Measurements from ENCODE around the gene SLC29A3.
"Not testable (repeated sequence)": the region's sequence is repeated elsewhere in the genome, so short reads cannot be mapped to it uniquely, and the experiment has no call there.

Gene SLC29A3
- total RNA-seq = 2.0 to 9.6 (median 6.5) reads per million in 9 experiments

- H3K4me3 Mint-ChIP-seq = peak within 1 kb of the TSS; percentile 96 to 99
- DNase-seq (peak; percentile 74 to 80 (median 79)), ATAC-seq (replicated peaks) (peak; percentile 88)
- peaks cover 12% of the 10 kb centered on the region for H3K36me3 Mint-ChIP-seq (ENCODE audit: insufficient read depth)
- no peaks in the 10 kb centered on the region for H3K9me3 Mint-ChIP-seq
- H3K27me3 Mint-ChIP-seq = no peaks in the 10 kb centered on the region
- peaks cover 25 to 30% of the 10 kb centered on the region in 2 donors for H3K4me1 Mint-ChIP-seq (ENCODE audit: low read depth in 2 of 2)
- H3K27ac Mint-ChIP-seq = peak within 1 kb of the TSS; percentile 86 to 93
These were observed at the start of gene SLC29A3 for GRCh38 chr10:71319042-71319799. Gene SLC29A3 (plus strand): TSS chr10:71319259. CDS start chr10:71319310, 51 bp downstream.

- Mint-ChIP-seq H3K4me1 (ENCODE audit: low read depth in 2 of 2) (peaks cover 0 to 3% of the 10 kb centered on the region in 2 donors), H3K27ac (no peak overlapping the region), H3K4me3 (no peak overlapping the region), H3K36me3 (ENCODE audit: insufficient read depth) (no peaks in the 10 kb centered on the region), H3K27me3 (peaks cover 0 to 19% of the 10 kb centered on the region in 2 donors), H3K9me3 (no peaks in the 10 kb centered on the region)
- DNase-seq (no peak), ATAC-seq (replicated peaks) (no peak)
These were observed 49.5 kb upstream of the SLC29A3 start for GRCh38 chr10:71269301-71270288.

GRCh38 chr10:71270301-71271220 is 48.5 kb upstream of the SLC29A3 start:
- peak in 2 of 3 experiments; percentile 5 to 26 for DNase-seq
- H3K27ac Mint-ChIP-seq = no peak overlapping the region
- peak; percentile 42 for ATAC-seq (replicated peaks)

GRCh38 chr10:71271662-71272055 is 47.4 kb upstream of the SLC29A3 start:
- peaks cover 0 to 3% of the 10 kb centered on the region in 2 donors for H3K4me1 Mint-ChIP-seq (ENCODE audit: low read depth in 2 of 2)
- DNase-seq = no peak
- H3K36me3 Mint-ChIP-seq (ENCODE audit: insufficient read depth) = no peaks in the 10 kb centered on the region
- ATAC-seq (replicated peaks) = no peak
- peaks cover 0 to 15% of the 10 kb centered on the region in 2 donors for H3K27me3 Mint-ChIP-seq
- no peak overlapping the region for H3K27ac Mint-ChIP-seq
- no peaks in the 10 kb centered on the region for H3K9me3 Mint-ChIP-seq
- H3K4me3 Mint-ChIP-seq = no peak overlapping the region

More at GRCh38 chr10:71270301-71271220, 48.5 kb upstream of the SLC29A3 start:
- no peaks in the 10 kb centered on the region for H3K36me3 Mint-ChIP-seq (ENCODE audit: insufficient read depth)
- peaks cover 0 to 19% of the 10 kb centered on the region in 2 donors for H3K27me3 Mint-ChIP-seq
- H3K4me3 Mint-ChIP-seq = no peak overlapping the region
- H3K4me1 Mint-ChIP-seq (ENCODE audit: low read depth in 2 of 2) = peaks cover 0 to 3% of the 10 kb centered on the region in 2 donors
- no peaks in the 10 kb centered on the region for H3K9me3 Mint-ChIP-seq

- ATAC-seq (replicated peaks) (no peak), DNase-seq (no peak)
- Mint-ChIP-seq H3K27ac (no peak overlapping the region), H3K4me3 (no peak overlapping the region), H3K4me1 (ENCODE audit: low read depth in 2 of 2) (peaks cover 0 to 3% of the 10 kb centered on the region in 2 donors), H3K36me3 (ENCODE audit: insufficient read depth) (no peaks in the 10 kb centered on the region), H3K9me3 (no peaks in the 10 kb centered on the region), H3K27me3 (peaks cover 0 to 10% of the 10 kb centered on the region in 2 donors)
These were observed 46.8 kb upstream of the SLC29A3 start for GRCh38 chr10:71272056-71272771.

GRCh38 chr10:71272974-71273373 is 46.1 kb upstream of the SLC29A3 start:
- ATAC-seq (replicated peaks); DNase-seq; H3K27me3 Mint-ChIP-seq; H3K36me3 Mint-ChIP-seq (ENCODE audit: insufficient read depth); H3K9me3 Mint-ChIP-seq; H3K4me3 Mint-ChIP-seq; H3K27ac Mint-ChIP-seq; H3K4me1 Mint-ChIP-seq (ENCODE audit: low read depth in 2 of 2): not testable (repeated sequence)

DNA sequence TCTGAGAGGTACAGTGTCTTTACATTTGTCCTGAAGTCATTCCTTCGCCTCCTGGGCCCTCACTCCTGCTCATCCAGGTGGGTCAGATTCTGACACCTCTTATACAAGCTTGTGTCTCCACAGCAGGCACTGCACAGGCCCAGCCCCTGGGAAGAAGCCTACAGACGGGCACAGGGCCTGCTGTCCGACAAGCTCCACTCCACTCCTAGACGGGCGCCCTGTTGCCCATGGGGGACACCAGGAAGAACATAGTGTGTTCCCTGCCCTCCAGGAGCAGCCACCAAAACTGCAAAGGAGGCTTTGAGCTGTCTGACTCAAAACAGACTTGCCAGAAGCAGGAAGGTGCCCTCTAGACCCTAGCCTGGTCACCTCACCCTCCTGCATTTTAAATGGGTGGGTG is 45.6 kb upstream of the SLC29A3 start:
- Mint-ChIP-seq H3K27ac (no peak overlapping the region), H3K9me3 (no peaks in the 10 kb centered on the region), H3K4me1 (ENCODE audit: low read depth in 2 of 2) (peaks cover 0 to 3% of the 10 kb centered on the region in 2 donors), H3K36me3 (ENCODE audit: insufficient read depth) (no peaks in the 10 kb centered on the region), H3K4me3 (no peak overlapping the region), H3K27me3 (peaks cover 0 to 9% of the 10 kb centered on the region in 2 donors)
- DNase-seq = no peak
- no peak for ATAC-seq (replicated peaks)

- no peaks in the 10 kb centered on the region for H3K9me3 Mint-ChIP-seq
- H3K4me1 Mint-ChIP-seq (ENCODE audit: low read depth in 2 of 2) = peaks cover 0 to 3% of the 10 kb centered on the region in 2 donors
- H3K27me3 Mint-ChIP-seq = no peaks in the 10 kb centered on the region
- no peak overlapping the region for H3K4me3 Mint-ChIP-seq
- no peak overlapping the region for H3K27ac Mint-ChIP-seq
- H3K36me3 Mint-ChIP-seq (ENCODE audit: insufficient read depth) = no peaks in the 10 kb centered on the region
- DNase-seq = no peak
- ATAC-seq (replicated peaks) = no peak
These were observed 43.9 kb upstream of the SLC29A3 start for GRCh38 chr10:71274901-71275796.

DNA sequence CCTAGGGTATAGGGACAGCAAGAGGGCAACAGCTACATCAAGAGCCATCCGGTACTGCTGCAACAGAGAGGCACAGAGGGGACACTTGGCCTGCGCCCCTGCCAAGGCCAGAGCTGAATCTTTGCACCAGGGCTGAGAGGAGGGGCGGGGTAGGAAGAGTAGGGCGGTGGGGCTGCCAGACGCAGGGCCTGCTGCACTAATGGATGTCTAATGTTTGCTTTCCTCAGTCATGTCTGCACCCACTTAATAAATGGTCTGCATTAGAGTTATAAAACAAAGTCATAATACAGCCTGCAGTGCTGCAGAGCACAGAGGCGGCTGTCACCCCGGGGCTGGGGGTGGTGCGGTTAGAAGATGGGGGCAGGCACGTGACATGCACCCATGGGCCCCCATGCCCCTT is 42.2 kb upstream of the SLC29A3 start:
- Mint-ChIP-seq H3K9me3 (no peaks in the 10 kb centered on the region), H3K4me3 (no peak overlapping the region), H3K27ac (no peak overlapping the region), H3K4me1 (ENCODE audit: low read depth in 2 of 2) (no peaks in the 10 kb centered on the region), H3K36me3 (ENCODE audit: insufficient read depth) (no peaks in the 10 kb centered on the region), H3K27me3 (no peaks in the 10 kb centered on the region)
- ATAC-seq (replicated peaks) (no peak), DNase-seq (no peak)

GRCh38 chr10:71277914-71278665 is 41.0 kb upstream of the SLC29A3 start:
- no peak overlapping the region for H3K4me3 Mint-ChIP-seq
- H3K27me3 Mint-ChIP-seq = no peaks in the 10 kb centered on the region
- no peak overlapping the region for H3K27ac Mint-ChIP-seq
- H3K4me1 Mint-ChIP-seq (ENCODE audit: low read depth in 2 of 2) = no peaks in the 10 kb centered on the region
- no peak for DNase-seq
- H3K9me3 Mint-ChIP-seq = no peaks in the 10 kb centered on the region
- H3K36me3 Mint-ChIP-seq (ENCODE audit: insufficient read depth) = no peaks in the 10 kb centered on the region
- no peak for ATAC-seq (replicated peaks)

Measured in effector memory CD8-positive, alpha-beta T cell (primary cell).